ENCODE data around the gene COBL. TPM values are rescaled to one million over a fixed set of nuclear protein-coding genes. Genes with fewer than 3 reads are reported as not detected.

COBL gene
- total RNA-seq, 1 donor from 2014 or later, result 25.7 TPM

DNA sequence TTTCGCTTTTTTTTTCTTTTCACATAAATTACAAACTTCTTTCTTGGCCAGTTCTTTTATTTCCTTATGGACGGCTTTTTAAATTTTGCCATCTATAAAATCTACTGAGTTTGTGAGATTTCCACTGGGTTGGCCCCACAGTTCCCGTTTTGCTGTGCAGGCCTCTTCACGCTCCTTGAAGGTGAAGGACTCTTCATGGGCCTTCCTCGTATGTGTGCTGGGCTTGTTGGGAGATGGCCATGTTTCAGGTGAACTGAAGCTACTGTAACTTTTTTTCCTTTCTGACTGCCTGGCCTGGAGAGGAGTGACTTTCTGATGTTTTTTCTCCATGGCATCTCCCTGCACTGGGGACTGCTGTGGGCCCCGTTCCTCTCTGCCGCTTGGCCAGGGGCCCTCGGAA lies 262.4 kb downstream of the COBL start:
- Mint-ChIP-seq H3K4me1 (ENCODE audit: unreplicated experiment) (no peaks in the 10 kb centered on the region), H3K9me3 (no peaks in the 10 kb centered on the region), H3K27ac (no peak overlapping the region), H3K4me3 (no peak overlapping the region), H3K36me3 (no peaks in the 10 kb centered on the region), H3K27me3 (no peaks in the 10 kb centered on the region)
- no peak for DNase-seq (ENCODE audit: extremely low spot score, unreplicated experiment)
- no peak for TF ChIP-seq CTCF (conservative IDR thresholded peaks at IDR 0.05)

GRCh38 chr7:51053160-51053925 lies 263.3 kb downstream of the COBL start:
- Mint-ChIP-seq H3K4me3 (no peak overlapping the region), H3K9me3 (no peaks in the 10 kb centered on the region), H3K27me3 (no peaks in the 10 kb centered on the region), H3K4me1 (ENCODE audit: unreplicated experiment) (no peaks in the 10 kb centered on the region), H3K36me3 (no peaks in the 10 kb centered on the region), H3K27ac (no peak overlapping the region)
- TF ChIP-seq CTCF (conservative IDR thresholded peaks at IDR 0.05), result no peak
- DNase-seq (ENCODE audit: extremely low spot score, unreplicated experiment), result no peak

DNA sequence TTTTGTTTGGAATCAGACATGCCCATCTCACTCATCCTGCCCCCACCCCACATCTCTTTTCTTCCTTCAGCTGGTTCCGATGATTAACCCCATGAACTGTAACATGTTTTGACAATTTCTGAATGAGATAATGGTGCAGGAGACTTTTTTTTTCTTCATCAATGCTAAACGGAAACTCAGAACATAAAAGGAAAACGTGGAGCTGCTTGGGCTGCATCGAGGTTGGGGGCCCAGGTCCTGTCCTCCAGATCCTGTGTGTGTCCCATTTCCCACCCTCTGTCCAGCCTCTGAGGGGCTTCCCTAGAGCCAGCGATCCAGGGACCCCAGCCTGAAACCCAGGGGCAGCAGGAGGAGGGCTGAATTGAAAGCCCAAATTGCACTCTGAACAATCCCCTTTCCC lies 270.1 kb downstream of the COBL start:
- Mint-ChIP-seq H3K4me1 (ENCODE audit: unreplicated experiment) (no peaks in the 10 kb centered on the region), H3K4me3 (no peak overlapping the region), H3K27ac (no peak overlapping the region), H3K36me3 (no peaks in the 10 kb centered on the region), H3K27me3 (no peaks in the 10 kb centered on the region), H3K9me3 (no peaks in the 10 kb centered on the region)
- TF ChIP-seq CTCF (conservative IDR thresholded peaks at IDR 0.05), result no peak
- DNase-seq (ENCODE audit: extremely low spot score, unreplicated experiment), result no peak

- DNase-seq (ENCODE audit: extremely low spot score, unreplicated experiment), result no peak
- Mint-ChIP-seq H3K36me3 (no peaks in the 10 kb centered on the region), H3K9me3 (no peaks in the 10 kb centered on the region), H3K4me1 (ENCODE audit: unreplicated experiment) (peaks cover under 1% of the 10 kb centered on the region), H3K27me3 (no peaks in the 10 kb centered on the region), H3K27ac (no peak overlapping the region), H3K4me3 (no peak overlapping the region)
- no peak for TF ChIP-seq CTCF (conservative IDR thresholded peaks at IDR 0.05)
Observed at GRCh38 chr7:51046103-51046466, 270.5 kb downstream of the COBL start.

DNA sequence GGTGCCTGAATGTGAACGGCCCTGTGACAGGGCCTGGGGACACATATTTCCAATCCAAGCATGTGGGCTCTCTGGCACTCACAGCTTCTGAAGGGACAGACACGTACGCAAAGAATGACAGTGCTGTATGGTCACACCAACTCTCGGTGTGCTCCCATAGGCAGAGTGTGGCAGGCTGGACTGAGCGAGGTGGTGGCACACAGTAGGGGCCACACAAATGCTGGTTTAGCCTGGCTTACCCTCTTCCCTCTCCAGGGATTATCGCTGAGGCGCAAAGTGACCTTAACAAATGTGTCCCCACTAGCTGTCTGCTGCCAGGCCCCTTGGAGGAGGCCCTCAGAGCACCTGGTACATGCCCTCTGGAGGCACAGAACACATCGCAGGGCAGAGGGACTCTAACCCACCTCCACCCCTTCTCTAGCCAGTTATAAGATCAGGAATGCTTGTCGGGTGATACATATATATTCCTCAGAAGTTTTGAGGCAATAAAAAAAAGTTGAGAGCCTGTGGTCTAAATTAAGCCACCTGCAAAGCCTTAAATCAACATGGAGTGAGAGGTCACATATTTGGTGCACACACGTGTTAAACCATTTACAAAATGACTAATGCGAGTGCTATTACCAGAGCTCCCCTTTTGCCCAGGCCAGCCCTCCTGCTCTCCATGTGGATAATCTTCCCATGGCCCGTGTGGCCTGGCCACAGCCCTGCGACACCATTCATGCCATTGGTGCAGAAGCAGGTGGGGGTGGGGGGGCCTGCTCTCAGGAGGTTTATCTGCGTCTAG lies 271.1 kb downstream of the COBL start:
- no peak overlapping the region for H3K4me3 Mint-ChIP-seq

More for the DNA sequence above, 271.1 kb downstream of the COBL start:
- Mint-ChIP-seq H3K27me3 (no peaks in the 10 kb centered on the region), H3K36me3 (no peaks in the 10 kb centered on the region), H3K27ac (peak overlapping the region; percentile 29), H3K4me1 (ENCODE audit: unreplicated experiment) (peaks cover 6% of the 10 kb centered on the region), H3K9me3 (no peaks in the 10 kb centered on the region)
- no peak for DNase-seq (ENCODE audit: extremely low spot score, unreplicated experiment)
- no peak for TF ChIP-seq CTCF (conservative IDR thresholded peaks at IDR 0.05)

Data from type B pancreatic cell (in vitro differentiated cells).